Measurements from ENCODE around the gene PRPF6.

The PRPF6 gene

GRCh38 chr20:64049060-64049877 lies 68.3 kb downstream of the PRPF6 start, which contains the start of gene SOX18:
TSS of gene SOX18 (minus strand) at chr20:64049639. CDS start at chr20:64049516, 123 bp downstream.
- DNase-seq (ENCODE audit: low read depth in 3 of 3) = no peak

DNA sequence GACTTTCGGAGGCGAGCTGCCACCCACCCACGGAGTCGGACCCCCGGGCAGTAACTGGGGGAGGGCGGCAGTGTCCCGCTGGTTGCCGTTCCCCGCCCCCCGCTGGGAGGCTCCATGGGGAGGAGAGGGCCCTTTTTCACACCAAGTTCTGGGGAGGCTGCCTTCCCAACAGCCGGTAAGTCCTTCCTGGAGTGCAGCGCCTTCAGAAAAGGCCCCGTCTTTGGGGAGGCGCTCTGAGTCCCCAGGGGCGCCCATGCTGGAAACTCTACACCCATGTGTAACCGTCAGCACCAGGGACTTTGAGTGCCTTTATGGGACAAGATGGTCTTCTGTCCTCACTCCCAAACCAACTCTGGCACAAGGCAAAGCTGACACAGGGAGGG lies 68.9 kb downstream of the PRPF6 start:
- DNase-seq (ENCODE audit: low read depth in 3 of 3) = no peak

DNA sequence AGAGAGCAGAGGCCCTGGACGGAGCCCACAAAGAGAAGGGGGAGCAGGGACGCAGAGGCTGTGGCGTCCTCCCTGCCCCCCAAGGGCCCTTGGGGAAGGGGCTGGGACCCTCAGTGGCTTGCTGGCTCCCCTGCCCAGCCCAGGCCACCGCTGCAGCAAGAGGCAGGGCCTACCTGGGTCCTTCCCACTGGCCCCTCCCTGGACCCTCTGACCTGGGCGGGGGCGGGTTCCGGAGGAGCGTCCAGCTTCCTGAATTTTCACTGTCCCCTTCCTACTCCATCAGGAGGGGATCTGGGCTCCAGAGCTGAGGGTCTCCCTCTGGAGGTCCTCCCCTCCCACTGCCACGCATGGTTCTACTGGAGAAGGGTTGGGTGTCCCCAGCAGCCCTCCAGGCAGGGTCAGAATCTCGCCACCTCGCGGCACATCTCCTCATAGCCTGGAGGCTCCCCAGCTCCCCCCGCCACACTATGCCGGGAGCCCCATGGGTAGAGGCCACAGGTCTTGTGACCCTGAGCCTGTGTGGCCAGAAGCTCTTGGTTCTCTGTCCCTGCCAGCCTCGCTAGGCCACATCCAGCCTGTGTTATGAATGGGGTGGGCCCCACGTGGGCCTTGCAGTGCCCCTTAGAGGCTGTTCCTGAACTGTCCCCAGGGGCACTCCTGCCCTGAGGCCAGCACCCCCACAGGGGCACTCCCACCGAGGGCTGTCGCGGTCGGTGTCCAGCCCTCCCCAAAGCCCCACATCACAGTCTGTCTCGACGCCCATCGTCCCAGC lies 69.5 kb downstream of the PRPF6 start:
- DNase-seq (ENCODE audit: low read depth in 3 of 3) = no peak

- DNase-seq (ENCODE audit: low read depth in 3 of 3) = no peak
Measured at GRCh38 chr20:64051033-64051452, 70.1 kb downstream of the PRPF6 start.

- DNase-seq (ENCODE audit: low read depth in 3 of 3) = no peak
Measured at GRCh38 chr20:64051561-64052325, 70.8 kb downstream of the PRPF6 start.

DNA sequence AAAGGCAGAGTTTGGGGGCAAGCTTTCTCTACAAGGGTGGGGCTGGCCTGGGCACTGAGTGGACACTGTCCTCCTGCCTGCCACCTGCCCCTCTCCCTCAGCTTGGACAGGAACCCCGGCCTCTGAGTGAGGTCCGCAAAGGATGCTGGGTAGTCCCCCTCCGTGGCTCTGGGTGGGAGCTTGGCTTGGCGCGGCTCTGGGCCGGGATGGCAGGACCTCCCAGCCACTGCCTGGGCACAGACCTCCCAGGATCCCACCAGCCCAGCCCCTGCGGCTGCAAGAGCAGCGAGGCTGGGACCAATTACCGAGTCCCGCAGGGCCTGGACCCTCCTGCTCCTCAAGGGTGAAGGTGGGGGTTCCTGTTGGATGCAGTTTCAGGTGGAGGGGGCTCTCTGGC lies 71.4 kb downstream of the PRPF6 start:
- no peak for DNase-seq (ENCODE audit: low read depth in 3 of 3)

DNA sequence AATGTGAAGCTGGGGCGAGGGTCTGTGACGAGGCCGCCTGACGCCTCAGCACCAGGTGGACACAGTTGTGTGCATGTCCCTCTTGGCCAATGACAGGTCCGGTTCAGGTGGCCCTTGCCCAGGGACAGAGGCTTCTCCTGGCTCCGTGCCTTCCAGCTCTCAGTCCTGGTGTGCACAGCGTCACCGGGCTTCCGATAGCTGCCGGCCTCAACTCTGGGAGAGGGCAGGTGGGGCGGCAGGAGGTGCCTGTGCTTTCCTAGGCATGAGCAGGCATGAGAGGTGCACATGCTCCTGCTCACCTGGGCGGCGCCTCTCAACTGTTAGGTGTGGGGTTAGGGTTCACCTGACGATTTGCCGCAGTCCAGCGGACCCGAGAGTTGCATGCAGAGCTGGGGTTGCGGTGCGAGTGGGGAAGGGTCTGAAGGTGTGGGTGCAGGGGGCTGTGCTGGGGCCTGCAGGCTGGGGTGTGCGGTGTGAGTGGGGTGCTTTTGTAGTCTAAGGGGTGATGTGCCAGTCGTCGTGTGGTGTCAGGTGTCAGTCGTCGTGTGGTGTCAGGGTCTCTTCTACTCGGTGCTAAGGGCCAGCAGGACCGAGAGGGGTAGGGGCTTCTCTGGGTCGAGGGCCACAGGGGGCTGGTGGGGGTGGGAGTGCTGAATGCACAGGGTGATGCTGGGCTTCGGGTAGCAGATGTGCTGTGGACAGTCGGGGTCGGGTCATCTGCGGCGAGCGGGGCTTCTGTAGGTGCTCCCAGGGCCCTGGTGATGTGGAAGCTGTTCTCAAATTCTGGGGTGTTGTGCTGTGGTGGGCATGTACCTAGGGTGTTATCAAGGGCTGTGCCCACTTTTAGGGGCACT lies 72.3 kb downstream of the PRPF6 start:
- no peak for DNase-seq (ENCODE audit: low read depth in 3 of 3)

- DNase-seq (ENCODE audit: low read depth in 3 of 3) = no peak
Measured at GRCh38 chr20:64053841-64054661, 73.1 kb downstream of the PRPF6 start.

GRCh38 chr20:64055396-64055892 lies 74.5 kb downstream of the PRPF6 start:
- no peak for DNase-seq (ENCODE audit: low read depth in 3 of 3)

DNA sequence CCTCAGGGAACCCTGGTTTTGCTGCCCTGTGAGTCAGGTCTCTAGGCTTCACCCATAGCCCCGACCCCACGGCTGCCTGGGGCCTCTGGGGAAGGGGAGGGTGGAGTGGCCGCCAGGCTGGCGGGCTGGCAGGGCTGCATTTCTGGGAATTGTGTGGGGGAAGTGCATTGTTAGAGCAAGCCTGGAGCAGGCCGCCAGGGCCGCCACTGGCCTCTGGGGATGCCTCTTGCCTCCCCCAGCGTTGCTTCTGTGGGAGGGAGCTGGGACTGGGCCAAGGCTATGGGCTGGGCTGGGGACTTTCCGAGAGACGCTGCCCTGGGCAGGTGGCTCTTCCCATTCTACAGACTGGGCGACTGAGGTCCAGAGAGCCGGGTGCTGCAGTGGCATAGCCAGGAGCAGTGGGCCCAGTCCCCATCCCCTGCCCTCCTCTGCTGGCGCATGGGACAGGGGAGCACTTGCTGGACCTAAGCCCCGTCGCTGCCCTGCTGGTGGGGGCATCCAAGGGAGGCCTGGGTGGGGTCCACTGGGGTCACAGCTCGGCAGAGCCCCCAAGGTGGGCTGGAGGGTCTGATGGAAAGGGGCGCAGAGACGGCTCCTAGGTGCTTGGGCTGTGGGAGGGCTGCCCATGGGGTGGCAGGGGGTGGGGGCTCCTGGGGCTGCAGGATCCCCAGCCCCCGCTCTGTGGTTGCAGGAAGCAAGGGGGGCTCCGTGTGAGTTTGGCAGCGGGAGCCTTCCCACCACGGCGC lies 75.1 kb downstream of the PRPF6 start:
- no peak for DNase-seq (ENCODE audit: low read depth in 3 of 3)

- DNase-seq (ENCODE audit: low read depth in 3 of 3) = no peak
Measured at GRCh38 chr20:64056639-64056888, 75.6 kb downstream of the PRPF6 start.

DNA sequence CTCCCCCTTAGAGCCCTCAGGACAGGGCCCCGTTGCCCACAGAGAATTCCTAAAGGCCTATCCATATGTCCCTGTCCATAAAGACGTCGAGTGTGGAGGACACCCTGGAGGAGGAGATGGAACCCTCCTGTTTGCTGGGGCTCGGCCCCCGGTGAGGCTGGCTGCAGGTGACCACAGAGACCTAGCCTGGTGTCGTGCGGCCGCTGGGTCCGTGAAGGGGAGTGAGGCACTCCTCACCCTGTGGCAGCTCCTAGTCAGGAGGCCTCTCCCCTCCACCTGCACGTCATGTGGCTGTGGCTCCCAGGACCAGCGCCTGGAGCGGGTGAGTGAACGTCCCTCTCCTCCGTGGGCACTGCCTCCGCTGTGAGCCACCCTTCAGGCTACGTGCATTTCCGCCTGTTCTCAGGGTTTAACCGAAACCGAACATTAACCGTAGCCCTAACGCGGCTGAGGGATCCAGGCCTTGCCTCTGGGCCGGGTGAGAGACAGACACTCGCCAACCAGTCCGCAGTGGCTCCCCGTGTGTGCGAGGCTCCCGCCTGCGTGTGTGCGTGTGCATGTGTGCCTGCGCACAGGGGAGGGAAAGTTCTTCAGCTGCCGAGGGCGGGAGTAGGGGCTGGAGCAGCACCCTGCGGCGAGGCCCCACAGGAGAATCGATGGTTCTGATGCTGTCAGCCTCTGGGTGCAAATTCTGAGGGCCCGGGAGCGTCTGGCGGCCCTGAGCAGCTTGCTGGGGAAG lies 76.1 kb downstream of the PRPF6 start:
- DNase-seq (ENCODE audit: low read depth in 3 of 3) = no peak

GRCh38 chr20:64057628-64058498 lies 76.9 kb downstream of the PRPF6 start:
- DNase-seq (ENCODE audit: low read depth in 3 of 3) = peak; percentile 66 to 90 (median 81)

DNA sequence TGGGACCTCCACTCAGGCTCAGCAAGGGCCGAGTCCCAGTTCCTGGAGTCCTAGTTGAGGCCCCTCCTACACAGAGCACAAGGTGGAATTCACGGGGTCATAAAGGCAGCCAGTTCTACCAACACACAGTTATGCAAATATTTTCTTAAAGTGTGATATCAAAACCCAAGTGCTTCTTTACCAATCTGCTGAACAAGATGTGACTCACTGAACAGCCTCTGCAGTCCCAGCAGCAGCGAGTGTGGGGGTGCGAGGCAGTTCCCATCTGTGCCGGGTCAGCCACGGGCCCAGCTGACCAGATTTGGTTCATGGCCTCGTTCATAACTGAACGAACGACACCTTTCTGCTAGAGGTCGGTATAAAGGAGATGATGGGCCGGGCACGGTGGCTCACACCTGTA lies 77.6 kb downstream of the PRPF6 start:
- no peak for DNase-seq (ENCODE audit: low read depth in 3 of 3)

- no peak for DNase-seq (ENCODE audit: low read depth in 3 of 3)
Measured at GRCh38 chr20:64062276-64062595, 81.3 kb downstream of the PRPF6 start.

DNA sequence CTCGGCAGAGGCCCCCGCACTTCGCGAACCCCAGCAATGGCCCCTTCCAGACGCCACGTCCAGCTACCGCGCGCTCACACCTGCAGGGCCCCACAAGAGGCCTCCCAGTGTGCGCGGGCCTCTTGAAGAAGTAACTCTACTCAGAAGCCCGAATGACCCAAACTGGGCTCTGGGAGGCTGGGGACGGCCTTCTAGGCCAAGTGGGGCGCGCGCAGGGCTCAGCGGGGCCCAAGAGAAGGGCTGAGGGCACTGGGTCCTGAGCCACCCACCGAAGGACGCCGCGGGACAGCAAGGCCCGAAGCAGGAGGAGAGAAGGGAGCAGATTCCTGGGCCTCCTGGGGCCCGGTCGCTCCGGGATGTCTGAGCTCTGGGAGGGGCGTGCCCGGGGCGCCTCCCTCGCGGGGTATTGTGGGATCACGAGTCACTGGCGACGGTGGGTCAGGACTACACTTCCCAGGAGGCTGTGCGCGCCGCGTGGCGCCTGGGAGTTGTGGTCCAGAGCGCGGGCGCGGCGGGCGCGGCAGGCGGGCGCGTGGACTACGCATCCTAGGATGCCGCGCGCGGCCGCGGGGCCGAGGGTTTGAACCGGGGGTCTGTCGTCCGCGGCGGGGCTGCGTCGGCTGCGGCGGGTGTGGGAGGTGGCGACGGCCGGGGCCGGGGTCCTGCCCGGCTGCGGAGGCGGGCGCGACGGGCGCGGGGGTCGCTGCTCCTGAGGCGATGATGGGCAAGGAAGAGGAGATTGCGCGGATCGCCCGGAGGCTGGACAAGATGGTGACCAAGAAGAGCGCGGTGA lies 81.9 kb downstream of the PRPF6 start, which contains the start of gene TCEA2:
Gene TCEA2 (plus strand): TSS at position 603 of the 793 bp plus-strand sequence. CDS start 115 bp downstream, at position 718.
- DNase-seq (ENCODE audit: low read depth in 3 of 3) = peak; percentile 91 to 93 (median 92)
